Measurements from ENCODE around the gene TMSB15C. TPM values are rescaled to one million over a fixed set of nuclear protein-coding genes. Genes with fewer than 3 reads are reported as not detected.
"Not testable (repeated sequence)": the region's sequence is repeated elsewhere in the genome, so short reads cannot be mapped to it uniquely, and the experiment has no call there.

TMSB15C gene
- total RNA-seq, result 3.3 and 4.6 TPM in 2 replicates

DNA sequence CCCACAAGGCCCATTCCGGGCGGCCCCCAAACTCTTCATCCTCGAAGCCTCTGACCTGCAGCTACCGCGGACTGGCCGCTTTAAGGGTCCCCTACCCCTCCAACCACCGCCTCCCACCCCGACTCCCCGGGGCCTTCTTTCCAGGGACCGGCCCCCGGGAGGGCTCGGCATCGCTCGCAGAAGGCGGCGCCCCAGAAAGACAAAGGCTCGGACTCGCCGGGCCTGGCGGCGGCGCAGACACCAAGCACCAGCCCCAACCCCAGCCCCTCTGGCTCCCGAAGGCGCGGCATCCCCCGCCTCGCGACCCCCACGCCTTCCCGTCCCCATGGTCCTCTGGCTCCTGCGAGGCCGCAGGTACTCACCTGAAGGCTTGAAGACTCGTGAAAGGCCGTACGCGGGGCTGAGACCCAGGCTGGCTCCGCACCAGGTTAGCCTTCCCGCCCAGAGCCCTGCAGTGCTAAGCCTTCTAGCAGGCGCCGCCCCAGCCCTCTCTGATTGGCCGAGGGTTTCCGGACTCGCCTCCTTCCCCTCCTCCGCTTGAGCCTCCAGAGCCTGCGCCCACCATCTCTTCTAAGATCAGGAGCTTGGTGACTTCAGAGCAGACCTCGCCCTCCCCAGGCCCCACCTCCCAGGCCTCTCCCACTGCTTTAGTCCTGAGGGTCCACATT is at the start of gene TMSB15C:
Gene TMSB15C (minus strand): TSS at position 459 of the 668 bp plus-strand sequence.
- intact Hi-C loops (cut with micrococcal nuclease), result not testable (repeated sequence)

DNA sequence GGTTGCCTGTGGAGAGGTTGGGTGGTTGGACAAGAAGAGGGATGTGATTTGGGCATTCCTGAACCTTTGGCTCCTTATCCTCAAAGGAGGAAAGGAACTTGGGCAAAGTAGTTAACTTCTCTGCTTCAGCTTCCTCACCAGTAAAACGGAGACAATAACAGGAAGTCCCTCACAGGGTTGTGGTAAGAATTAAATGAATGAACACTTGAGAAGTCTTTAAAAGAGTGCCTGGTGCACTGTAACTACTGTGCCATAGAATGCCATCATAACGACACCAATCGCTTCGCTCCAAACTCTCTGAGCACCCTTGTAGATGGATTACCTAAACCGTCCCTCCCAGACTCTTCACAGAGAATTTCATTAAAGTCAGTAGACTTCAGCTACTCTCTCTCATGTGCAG is 46.8 kb upstream of the TMSB15C start:
- intact Hi-C loops (cut with micrococcal nuclease), result loop anchor here (2.0 kb wide), 1 partner anchor 14 kb away; no protein-coding TSS in a partner anchor

DNA sequence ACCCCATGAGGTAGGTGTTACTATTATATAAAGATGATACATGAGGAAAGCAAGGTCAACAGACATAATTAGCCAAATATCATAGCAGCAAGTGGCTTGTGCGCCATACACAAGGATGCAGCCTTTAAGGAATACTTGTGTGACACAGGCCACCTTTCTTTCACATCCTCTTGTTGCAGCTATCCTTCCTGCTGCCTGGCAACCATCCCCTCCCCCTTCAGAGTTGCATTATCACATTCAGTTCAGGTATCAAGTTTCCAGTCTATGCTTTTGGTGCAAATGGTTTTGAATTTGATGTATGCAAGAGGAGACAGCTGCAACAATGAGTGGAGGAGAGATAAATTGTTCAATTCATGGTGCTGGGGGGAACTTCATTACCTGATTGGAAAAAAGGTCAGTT is 42.7 kb upstream of the TMSB15C start:
- intact Hi-C loops (cut with micrococcal nuclease), result no loop called here

DNA sequence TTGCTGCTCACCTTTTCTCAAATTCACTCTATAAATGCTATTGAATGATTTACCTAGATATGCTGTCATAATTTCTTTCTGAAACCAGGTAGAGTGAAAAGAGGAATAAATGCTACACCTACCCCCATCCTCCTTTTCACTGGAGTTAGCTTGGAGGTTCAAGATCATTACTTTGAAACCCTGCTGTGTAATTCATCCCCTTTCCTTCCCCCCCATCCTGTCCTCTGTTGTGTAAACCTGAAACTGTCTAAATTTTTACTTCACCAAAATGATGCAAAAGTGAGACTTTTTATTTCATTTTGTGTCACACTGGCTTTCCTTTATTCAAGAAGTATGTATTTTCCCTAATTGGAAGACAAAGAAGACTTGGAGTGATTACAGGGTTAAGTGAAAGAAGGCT is 41.7 kb upstream of the TMSB15C start:
- intact Hi-C loops (cut with micrococcal nuclease), result no loop called here

DNA sequence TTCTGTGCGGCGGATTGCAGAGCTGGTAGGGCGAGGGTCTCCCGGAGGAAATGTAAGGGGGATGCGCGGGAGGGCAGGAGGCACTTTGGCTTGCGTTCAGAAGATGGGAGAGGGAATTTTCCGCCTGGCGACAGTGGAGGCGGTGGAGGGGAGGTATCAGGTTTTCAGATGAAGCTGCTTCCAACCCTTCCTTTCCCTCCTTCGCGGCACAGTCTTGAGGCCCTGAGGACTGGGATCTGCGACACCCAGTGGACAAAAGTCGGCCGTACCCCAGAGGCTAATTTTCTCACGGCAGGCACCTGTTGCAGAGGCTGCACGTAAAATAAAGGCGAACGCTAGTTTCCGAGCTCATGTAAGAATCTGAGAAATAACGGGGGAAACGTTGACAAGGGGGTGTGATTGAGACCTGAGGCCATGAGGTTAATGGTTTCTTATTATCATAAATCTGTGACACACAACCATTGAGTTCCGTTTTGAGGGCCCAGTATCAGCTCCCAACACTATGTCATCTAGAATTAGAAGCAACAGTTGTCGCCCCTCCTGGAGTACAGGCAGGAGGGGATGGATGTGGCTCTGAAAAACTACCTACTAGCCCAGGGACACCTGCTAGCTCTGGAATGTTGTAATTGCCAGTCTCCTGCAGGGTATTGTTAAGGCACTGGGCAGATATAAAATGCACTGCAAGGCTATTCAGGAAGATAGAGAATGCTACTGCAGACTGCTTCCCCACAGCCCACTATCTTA is 37.4 kb upstream of the TMSB15C start:
- intact Hi-C loops (cut with micrococcal nuclease), result loop anchor here (1.0 to 5.0 kb wide), 6 partner anchors 23 to 426 kb away; partner anchors contain the start of genes FAM199X, MORF4L2 and SLC25A53

DNA sequence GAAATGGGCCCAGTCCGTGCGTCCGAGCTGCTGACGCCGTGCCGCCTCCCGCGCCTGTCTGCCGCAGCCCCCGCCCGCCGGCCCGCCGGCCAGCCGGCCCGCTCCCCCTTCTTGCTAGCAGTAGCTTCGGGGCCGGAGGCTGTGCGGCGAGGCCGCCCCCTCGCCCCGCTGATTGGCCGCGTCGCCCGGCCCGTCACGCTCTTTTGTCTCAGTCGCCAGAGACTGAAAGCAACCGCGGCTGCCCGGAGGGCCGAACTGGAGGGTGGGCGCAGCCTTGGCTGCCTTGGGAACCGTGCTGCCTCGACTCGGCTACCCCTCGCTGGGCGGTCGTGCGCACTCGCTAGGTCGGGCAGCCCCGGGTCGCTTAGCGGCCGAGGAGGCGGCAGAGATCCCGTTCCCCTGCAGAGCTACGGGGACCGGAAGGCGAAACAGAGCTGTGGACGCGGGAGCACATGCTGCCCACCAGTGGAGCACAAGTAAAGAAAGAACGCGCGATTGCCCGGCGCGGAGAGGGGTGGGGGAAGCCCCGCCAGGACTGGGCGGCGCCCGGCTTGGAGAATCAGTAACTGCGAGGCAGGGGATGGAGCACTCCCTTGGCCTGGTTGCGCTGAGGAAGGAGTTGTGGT is 36.4 kb upstream of the TMSB15C start, which contains the start of gene ZCCHC18:
Gene ZCCHC18 (plus strand): TSS at position 198 of the 626 bp plus-strand sequence. CDS start 1,589 bp downstream, outside the sequence.
- intact Hi-C loops (cut with micrococcal nuclease), result loop anchor here (2.0 to 5.0 kb wide), 4 partner anchors 44 to 425 kb away; partner anchors contain the start of genes FAM199X, MORF4L2 and SLC25A53

DNA sequence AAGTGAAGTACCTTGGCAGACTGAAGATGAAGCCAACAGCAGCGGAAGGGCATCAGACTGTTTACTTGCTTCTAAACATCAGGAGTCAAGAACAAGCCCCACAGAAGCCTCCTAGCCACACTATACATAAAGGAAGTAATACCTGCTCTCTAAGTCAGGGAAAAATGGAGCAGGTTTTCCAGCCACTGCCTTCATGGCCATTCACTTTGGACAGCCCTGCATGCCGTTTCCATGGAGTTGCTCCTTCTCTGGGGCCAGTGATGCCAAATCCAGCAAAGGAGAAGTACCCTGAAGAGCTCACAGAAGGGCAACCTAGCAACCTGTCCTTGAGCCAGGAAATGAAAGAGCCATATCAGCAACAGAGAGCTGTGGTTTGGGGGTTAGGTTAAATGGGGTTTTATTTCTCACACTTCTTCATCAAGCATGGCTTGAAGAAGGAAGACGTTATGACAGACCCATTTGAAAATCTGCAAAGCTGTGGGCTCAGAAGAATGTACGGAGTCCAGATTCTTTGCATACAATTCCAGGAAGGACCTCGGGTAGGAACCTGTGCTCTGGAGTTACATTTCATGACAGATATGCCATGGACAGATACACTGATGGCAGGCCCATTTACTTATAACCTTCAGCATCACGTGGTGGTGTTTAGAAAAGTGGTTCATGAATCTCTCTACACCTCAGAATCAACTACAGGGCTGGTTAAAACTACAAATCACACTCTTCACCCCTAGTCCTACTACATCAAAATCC is 34.6 kb upstream of the TMSB15C start:
- intact Hi-C loops (cut with micrococcal nuclease), result loop anchor here (1.0 to 5.0 kb wide), 2 partner anchors 12 to 423 kb away; partner anchors contain the start of gene MORF4L2

DNA sequence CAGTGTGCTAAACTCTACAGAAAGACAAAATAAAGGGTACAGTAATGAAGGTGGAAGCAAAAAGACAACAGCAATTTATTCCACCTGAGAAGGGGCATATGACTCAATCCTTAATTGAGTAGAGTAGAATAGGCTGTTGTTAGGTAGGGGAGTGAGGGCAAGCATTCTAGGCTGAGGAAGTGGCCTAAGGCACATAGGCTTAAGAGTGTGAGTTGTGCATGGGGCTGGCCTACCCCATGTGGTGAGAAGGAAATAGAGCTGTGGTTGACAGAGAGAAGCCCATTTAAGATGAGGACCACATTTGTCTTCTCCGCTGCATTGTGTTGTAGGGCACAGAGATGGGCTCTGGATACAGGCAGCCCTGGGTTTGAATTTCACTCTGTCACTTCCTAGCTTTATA is 32.9 kb upstream of the TMSB15C start:
- intact Hi-C loops (cut with micrococcal nuclease), result no loop called here

DNA sequence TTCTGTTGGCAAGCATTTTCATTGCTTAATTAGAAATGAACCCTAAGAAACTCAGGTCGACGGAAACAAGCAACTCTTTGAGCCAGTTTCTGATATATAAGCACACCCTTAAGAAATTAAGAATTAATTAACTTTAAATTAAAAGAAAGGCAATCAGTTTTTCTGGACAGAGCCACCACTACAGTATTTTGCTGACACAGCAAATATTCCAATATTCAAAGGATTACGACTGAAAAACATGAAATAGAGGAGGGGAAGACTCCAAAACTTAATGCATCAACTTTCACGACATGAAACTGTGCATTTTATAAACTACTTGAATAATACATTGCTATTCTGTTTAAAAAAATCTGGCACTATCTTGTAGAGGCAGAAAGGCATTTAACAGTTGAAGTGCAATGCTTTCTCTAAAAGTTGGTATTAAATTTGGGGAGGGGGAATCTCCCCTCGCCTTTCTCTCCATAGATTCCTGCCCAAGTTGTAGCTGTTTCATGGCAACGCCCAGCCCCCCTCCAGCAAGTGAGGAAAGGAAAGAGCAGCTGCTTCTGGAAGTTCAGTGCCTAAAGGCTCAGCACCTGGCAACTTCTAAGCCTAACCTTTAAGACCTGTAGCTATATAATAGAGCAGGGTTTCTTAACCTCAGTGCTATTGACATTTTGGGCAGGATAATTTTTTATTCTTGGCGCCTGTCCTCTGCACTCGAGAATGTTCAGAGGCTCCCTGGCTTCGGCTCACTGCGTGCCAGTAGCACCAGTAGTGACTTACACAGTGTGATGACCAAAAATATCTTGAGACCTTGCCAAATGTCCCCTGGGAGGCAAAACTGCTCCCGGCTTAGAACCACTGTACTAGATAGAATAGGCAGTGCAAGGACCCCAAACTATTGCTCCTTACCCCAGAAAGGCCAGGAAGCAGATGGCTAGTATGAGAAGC is 29.6 kb upstream of the TMSB15C start:
- intact Hi-C loops (cut with micrococcal nuclease), result no loop called here

DNA sequence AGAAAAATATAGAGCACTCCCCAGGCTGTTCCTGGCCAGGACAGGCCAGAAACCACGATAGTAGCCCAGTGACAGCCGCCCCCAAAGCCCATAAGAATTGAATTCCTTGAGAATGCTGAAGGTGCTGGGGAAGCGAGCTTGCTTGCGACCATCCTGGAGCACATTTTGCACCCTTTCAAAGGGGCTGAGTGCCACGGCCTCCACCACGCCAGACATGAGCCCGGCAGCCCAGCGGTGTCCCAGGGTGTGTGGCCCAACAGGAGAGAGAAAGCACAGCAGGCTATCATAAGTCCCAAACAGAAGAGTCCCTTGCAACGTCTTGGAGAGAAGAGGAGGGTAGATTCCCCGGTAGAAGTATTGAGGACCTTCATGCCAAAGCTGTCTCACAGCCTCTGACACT is 28.6 kb upstream of the TMSB15C start:
- intact Hi-C loops (cut with micrococcal nuclease), result no loop called here

DNA sequence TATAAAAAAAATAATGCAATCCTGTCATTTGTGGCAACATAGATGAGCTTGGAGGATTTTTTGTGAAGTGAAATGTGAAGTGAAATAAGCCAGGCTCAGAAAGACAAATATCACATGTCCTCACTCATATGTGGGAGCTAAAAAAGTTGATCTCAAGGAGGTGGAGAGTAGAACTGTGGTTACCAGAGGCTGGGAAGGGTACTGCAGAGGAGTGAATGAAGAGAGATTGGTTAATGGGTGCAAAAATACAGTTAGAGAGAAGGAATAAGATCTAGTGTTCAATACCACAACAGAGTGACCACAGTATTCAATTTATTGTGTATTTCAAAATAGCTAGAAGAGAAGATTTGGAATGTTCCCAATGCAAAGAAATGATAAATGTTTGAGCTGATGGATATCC is 22.9 kb upstream of the TMSB15C start:
- intact Hi-C loops (cut with micrococcal nuclease), result loop anchor here (1.0 to 10.0 kb wide), 5 partner anchors 12 to 826 kb away; no protein-coding TSS in a partner anchor

DNA sequence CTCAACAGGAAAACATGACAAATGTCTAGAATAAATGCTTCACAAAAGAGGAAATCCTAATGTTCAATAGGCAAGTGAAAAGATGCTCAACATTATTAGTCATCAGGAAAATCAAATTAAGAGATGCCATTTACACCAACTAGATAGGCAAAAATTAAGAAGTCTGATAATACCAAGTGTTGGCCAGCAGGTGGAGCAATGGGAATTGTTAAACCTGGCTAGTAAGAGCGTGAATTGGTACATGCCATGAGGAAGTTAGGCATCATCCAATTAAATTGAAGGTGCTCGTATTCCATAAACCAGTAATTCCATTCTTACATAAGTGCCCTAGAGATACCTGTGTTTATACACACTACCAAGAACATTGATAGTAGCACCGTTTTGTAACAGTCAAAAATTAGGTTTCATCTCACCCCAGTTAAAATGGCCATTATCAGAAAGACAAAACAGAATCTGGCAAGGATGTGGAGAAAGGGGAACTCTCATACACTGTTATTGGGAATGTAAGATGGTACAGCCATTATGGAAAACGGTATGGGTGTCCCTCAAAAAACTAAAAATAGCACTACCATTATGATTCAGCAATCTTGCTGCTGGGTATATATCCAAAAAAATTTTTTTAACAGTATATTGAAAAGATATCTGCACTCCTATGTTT is 22.2 kb upstream of the TMSB15C start:
- intact Hi-C loops (cut with micrococcal nuclease), result loop anchor here (1.0 to 10.0 kb wide), 5 partner anchors 13 to 827 kb away; no protein-coding TSS in a partner anchor

DNA sequence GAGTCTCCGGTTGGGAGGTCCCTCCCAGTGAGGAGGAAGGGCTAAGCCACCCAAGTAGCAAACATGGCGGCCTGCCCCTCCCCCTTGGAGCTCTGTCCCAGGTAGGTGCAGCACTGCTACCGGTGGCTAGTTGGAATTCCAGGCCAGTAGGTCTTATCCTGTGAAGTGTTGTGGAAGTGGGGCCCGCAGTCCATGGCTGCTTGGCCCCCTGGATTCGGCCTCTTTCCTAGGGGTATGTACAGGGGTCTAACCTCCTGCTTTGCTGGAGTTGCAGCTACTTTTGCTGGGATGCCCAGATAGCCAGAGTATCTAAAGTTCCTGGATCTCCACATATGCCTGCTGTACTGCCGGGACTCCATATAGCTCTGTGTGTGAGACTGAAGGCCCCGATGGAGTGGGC is 9.9 kb upstream of the TMSB15C start:
- intact Hi-C loops (cut with micrococcal nuclease), result no loop called here

DNA sequence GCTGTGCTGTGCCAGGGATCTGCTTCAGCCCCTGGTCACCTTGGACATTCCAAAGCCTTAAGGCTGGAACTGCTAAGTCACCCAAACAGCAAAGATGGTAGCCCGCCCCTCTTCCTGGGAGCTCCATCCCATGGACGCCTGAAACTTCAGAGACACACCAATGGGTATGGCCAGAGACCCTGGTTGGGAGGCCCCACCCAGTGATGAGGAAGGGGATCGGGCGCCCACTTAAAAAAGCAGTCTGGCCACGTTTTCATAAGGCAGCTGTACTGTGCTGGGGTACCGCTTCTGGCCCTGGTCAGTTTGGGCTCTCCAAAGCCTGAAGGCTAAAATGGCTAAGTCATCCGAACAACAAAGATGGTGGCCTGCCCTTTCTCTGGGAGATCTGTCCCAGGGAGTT is 9.4 kb upstream of the TMSB15C start:
- intact Hi-C loops (cut with micrococcal nuclease), result no loop called here

DNA sequence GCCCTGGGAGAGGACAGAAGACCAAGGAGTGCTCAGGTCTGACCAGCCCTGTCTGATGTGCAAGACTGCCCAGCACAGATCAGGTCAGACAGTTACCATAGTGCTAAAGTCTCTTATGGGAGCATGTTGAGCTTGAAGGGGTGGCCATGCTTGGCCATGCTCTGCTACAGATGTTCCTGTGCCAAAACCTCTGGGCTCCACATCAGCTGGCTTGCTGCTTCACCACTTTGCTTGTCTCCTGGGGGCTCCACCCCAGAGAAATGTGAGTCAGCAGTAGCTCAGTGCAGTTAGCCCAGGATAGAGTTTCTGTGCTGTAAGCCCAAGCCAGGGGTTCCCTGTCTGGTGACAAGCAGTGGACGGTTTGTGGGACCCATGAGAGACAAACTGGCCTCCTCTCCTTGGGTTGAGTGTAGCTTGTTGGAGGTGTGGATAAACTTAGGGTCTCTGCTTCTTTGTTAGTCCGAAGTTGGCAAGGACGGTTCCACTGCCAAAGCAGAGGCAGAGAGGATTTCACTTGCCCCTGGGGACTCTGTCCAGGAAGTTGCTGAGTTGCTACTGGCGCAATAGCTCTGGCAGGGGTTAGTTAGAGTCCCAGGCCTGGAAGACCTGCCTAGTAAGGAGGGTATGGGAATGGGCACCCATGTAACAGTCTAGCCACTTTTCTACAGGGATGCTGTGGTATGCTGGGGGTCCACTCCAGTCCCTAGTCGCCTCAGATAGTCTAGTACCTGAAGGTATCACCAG is 8.7 kb upstream of the TMSB15C start:
- intact Hi-C loops (cut with micrococcal nuclease), result no loop called here

DNA sequence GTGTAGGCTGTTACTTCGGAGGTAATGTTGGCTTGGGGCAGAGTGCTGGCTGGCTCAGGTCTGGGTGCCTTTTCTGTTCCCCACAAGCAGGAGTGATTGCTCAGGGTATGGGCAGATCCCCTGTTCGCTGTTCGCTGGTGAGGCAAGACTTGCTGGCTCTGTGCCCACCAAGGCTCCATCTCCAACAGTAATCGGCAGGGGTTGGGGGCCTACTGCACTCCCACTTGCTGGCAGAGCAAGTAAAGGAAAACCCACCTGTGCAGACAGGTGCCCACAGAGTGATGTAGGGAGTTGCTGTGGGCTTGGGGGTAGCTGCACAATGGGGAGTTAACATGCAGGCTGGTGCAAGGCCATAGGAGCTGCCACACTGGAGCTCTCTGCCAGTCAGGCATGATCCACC is 8.0 kb upstream of the TMSB15C start:
- intact Hi-C loops (cut with micrococcal nuclease), result no loop called here

DNA sequence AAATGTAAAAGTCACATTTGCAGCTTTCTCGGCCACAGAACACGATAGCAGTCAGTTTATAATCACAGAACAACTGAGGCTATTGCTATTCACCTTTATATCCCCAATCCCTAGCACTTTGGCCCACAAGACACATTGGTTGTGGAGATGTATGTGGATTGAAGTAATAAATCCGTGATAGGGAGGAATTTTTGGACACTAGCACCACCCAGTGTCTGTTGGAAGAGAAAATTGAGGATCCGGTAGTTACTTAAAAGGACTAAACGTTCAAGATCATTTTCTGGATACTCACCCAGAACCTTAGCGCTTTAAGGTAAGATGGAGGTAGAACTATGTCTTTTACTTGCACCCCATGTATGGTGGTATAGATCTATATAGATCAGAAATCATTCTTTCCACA is 1.8 kb upstream of the TMSB15C start:
- intact Hi-C loops (cut with micrococcal nuclease), result not testable (repeated sequence)

DNA sequence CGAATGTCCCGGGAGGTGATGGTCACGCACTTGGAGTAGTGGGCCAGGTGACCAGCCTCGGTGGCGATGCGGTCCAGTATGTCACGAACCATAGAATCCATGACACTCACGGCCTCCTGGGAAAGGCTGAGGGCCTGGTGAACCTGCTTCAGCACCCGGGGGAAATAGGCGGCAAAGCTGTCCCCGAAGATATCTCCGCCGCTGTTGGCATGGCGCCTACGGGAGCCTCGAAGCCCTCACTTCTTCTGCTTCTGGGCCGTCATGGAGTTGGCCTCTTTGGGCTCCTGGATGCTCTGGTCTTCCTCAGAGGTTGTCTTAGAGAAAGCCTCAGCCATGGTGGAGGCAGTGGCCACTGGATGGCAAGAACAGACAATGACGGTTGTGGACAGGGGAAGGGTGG is 13.4 kb downstream of the TMSB15C start:
- intact Hi-C loops (cut with micrococcal nuclease), result not testable (repeated sequence)

DNA sequence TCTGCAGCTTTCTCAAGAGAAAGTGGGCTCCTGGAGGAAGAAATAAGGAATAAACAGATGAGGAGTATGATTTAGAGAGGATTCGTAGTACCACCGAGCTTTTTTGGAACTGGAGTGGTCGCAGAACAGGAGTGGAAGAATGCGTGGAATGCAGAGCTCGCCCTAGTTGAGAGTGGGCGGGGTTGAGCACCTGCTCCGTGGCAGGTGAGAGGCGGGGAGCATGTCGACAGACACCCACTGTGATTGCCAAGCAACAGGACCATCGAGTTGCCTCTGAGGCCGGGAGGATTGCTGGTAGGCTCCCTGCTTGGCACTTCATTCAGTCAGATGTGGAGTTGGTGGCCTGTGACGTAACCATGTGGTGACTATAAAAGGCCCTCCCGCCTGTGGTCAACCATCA is 21.1 kb downstream of the TMSB15C start:
- intact Hi-C loops (cut with micrococcal nuclease), result not testable (repeated sequence)

Data from T-helper 1 cell treated with Interleukin-12 subunit alpha and Interleukin-12 subunit beta and Interleukin-4 antibody, amounts not matched to agents 30 ng/mL and 1 ng/mL, for 36 hours (primary cell).